ENCODE data around the gene WDR33.

The WDR33 gene

DNA sequence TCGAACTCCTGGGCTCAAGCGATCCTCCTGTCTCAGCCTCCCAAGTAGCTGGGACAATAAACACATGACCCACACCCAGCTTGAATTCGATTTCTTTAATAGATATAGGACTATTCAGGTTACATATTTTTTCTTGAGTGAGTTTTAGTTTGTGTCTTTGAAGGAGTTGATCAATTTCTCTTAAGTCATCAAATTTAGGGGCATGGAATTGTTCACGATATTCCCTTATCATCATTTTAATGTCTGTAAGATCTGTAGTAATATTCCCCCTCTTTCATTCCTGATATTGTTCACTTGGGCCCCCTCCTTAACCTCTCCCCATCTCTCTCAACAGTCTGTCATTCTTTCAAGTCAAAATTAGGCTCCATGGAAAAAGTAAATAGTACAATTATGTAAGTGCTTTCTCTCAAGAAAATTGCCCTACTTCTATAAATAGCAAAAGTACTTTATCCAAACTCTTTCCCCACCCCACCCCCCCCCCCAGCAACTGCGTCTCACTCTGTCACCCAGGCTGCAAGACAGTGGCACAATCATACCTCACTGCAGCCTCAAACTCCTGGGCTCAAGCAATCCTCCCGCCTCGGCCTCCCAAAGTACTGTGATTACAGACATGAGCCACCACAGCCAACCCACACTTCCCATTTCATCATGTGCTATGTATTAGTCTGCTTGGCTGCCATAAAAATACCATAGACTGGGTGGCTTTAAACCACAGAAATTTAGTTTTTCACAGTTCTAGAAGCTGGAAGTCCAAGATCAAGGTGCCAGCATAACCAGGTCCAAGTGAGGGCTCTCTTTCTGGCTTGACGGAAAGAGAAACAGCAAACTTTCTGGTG lies 20.1 kb downstream of the WDR33 start:
- H3K4me2 ChIP-seq (ENCODE audit: low read length) = no peak overlapping the region
- H3K27ac ChIP-seq (ENCODE audit: low read length) = no peak overlapping the region
- H3K79me2 ChIP-seq (ENCODE audit: low read length) = peaks cover 68% of the 10 kb centered on the region
- H3K4me3 ChIP-seq (ENCODE audit: low read length) = no peak overlapping the region
- peaks cover 11% of the 10 kb centered on the region for H3K4me1 ChIP-seq (ENCODE audit: low read length)
- H3K36me3 ChIP-seq (replicated peaks; ENCODE audit: low read depth, low read length) = peaks cover 18% of the 10 kb centered on the region
- no peaks in the 10 kb centered on the region for H3K27me3 ChIP-seq (ENCODE audit: low read depth, low read length)
- no peaks in the 10 kb centered on the region for H3K9me3 ChIP-seq (ENCODE audit: insufficient read depth, low read length)
- peaks cover 55% of the 10 kb centered on the region for H4K20me1 ChIP-seq (ENCODE audit: insufficient read depth, low read length)
- TF ChIP-seq, protein P1, sequence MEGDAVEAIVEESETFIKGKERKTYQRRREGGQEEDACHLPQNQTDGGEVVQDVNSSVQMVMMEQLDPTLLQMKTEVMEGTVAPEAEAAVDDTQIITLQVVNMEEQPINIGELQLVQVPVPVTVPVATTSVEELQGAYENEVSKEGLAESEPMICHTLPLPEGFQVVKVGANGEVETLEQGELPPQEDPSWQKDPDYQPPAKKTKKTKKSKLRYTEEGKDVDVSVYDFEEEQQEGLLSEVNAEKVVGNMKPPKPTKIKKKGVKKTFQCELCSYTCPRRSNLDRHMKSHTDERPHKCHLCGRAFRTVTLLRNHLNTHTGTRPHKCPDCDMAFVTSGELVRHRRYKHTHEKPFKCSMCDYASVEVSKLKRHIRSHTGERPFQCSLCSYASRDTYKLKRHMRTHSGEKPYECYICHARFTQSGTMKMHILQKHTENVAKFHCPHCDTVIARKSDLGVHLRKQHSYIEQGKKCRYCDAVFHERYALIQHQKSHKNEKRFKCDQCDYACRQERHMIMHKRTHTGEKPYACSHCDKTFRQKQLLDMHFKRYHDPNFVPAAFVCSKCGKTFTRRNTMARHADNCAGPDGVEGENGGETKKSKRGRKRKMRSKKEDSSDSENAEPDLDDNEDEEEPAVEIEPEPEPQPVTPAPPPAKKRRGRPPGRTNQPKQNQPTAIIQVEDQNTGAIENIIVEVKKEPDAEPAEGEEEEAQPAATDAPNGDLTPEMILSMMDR (IDR thresholded peaks at IDR 0.05; ENCODE audit: low read depth, low read length) = no peak
- no peak for TF ChIP-seq EZH2phosphoT487 (IDR thresholded peaks at IDR 0.05; ENCODE audit: low read depth)
- no peak overlapping the region for H3K9ac ChIP-seq (ENCODE audit: low read length)
- no peak overlapping the region for H2AFZ ChIP-seq (ENCODE audit: low read depth, low read length)

DNA sequence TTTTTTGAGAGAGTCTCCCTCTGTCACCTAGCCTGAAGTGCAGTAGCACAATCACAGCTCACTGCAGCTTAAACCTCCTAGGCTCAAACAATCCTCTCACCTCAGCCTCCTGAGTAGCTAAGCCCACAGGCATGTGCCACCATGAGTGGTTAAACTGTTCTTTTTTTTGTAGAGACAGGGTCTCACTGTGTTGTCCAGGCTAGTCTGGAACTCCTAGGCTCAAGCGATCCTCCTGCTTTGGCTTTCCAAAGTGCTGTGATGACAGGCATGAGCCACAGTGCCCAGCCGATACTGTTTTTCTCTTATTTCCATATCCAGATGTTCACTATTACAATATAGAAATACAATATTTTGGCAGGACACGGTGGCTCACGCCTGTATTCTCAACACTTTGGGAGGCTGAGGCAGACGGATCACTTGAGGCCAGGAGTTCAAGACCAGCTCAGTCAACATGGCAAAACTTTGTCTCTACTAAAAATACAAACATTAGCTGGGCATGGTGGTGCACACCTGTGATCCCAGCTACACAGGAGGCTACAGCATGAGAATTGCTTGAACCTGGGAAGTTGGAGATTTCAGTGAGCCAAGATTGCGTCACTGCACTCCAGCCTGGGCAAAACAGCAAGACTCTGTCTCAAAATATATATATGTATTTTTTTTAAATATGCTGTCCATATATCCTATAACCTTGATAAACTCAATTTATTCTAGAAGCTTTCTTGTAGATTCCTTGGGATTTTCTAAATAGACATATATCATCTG lies 24.7 kb downstream of the WDR33 start:
- Histone ChIP-seq H3K4me1 (ENCODE audit: low read length) (no peaks in the 10 kb centered on the region), H3K36me3 (replicated peaks; ENCODE audit: low read depth, low read length) (peaks cover 25% of the 10 kb centered on the region), H4K20me1 (ENCODE audit: insufficient read depth, low read length) (peaks cover 45% of the 10 kb centered on the region), H3K27ac (ENCODE audit: low read length) (no peak overlapping the region), H3K4me3 (ENCODE audit: low read length) (no peak overlapping the region), H3K4me2 (ENCODE audit: low read length) (no peak overlapping the region), H3K79me2 (ENCODE audit: low read length) (peaks cover 68% of the 10 kb centered on the region), H3K9me3 (ENCODE audit: insufficient read depth, low read length) (no peaks in the 10 kb centered on the region), H2AFZ (ENCODE audit: low read depth, low read length) (no peak overlapping the region), H3K27me3 (ENCODE audit: low read depth, low read length) (no peaks in the 10 kb centered on the region), H3K9ac (ENCODE audit: low read length) (no peak overlapping the region)
- TF ChIP-seq EZH2phosphoT487 (IDR thresholded peaks at IDR 0.05; ENCODE audit: low read depth) = no peak
- TF ChIP-seq, protein P1 (IDR thresholded peaks at IDR 0.05; ENCODE audit: low read depth, low read length) = no peak

- H3K9ac ChIP-seq (ENCODE audit: low read length) = no peak overlapping the region
- H3K4me1 ChIP-seq (ENCODE audit: low read length) = no peaks in the 10 kb centered on the region
- H3K4me3 ChIP-seq (ENCODE audit: low read length) = no peak overlapping the region
- H3K9me3 ChIP-seq (ENCODE audit: insufficient read depth, low read length) = no peaks in the 10 kb centered on the region
- peaks cover 69% of the 10 kb centered on the region for H3K79me2 ChIP-seq (ENCODE audit: low read length)
- no peak overlapping the region for H3K4me2 ChIP-seq (ENCODE audit: low read length)
- H4K20me1 ChIP-seq (ENCODE audit: insufficient read depth, low read length) = peaks cover 44% of the 10 kb centered on the region
- H3K36me3 ChIP-seq (replicated peaks; ENCODE audit: low read depth, low read length) = peaks cover 24% of the 10 kb centered on the region
- no peak for TF ChIP-seq EZH2phosphoT487 (IDR thresholded peaks at IDR 0.05; ENCODE audit: low read depth)
- TF ChIP-seq, protein P1 (IDR thresholded peaks at IDR 0.05; ENCODE audit: low read depth, low read length) = no peak
- no peak overlapping the region for H2AFZ ChIP-seq (ENCODE audit: low read depth, low read length)
- H3K27ac ChIP-seq (ENCODE audit: low read length) = no peak overlapping the region
- no peaks in the 10 kb centered on the region for H3K27me3 ChIP-seq (ENCODE audit: low read depth, low read length)
Measured at GRCh38 chr2:127784965-127785518, 25.9 kb downstream of the WDR33 start.

DNA sequence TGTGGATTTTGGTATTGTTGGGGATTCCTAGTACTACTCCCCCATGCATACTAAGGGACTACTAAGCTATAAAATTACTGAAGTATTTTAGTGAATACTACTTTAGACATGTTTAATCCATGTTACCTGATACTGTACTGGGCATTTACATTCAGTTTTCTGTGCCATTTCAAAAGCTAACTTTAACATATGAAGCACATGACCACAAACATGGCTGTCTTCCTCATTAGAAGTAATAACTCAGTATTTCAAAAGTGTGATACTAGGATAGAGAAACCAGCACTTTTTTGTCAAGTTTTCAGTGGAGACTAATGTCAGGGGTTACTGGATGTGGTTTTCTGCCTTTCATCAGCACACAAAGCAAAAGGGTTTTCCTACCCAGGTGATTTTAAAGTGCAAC lies 27.9 kb downstream of the WDR33 start:
- Histone ChIP-seq H3K27me3 (ENCODE audit: low read depth, low read length) (no peaks in the 10 kb centered on the region), H3K4me2 (ENCODE audit: low read length) (no peak overlapping the region), H3K4me3 (ENCODE audit: low read length) (no peak overlapping the region), H2AFZ (ENCODE audit: low read depth, low read length) (no peak overlapping the region), H3K36me3 (replicated peaks; ENCODE audit: low read depth, low read length) (peaks cover 28% of the 10 kb centered on the region), H3K9me3 (ENCODE audit: insufficient read depth, low read length) (no peaks in the 10 kb centered on the region), H3K9ac (ENCODE audit: low read length) (no peak overlapping the region), H4K20me1 (ENCODE audit: insufficient read depth, low read length) (peaks cover 58% of the 10 kb centered on the region), H3K27ac (ENCODE audit: low read length) (no peak overlapping the region), H3K79me2 (ENCODE audit: low read length) (peaks cover 83% of the 10 kb centered on the region), H3K4me1 (ENCODE audit: low read length) (no peaks in the 10 kb centered on the region)
- TF ChIP-seq EZH2phosphoT487 (IDR thresholded peaks at IDR 0.05; ENCODE audit: low read depth) = no peak
- TF ChIP-seq, protein P1 (IDR thresholded peaks at IDR 0.05; ENCODE audit: low read depth, low read length) = no peak

All from OCI-LY3 (cell line).